RWPE1 (cell line): ENCODE data around the gene BRD4.

Experiments
- CTCF ChIA-PET: fragments of 350-600 bp; sonication (Branson Sonifier 250); formaldehyde crosslinking; extraction: SDS; loops from one replicate; lab custom pipeline; 2021; lab: Yijun Ruan, JAX
- POLR2A ChIA-PET: fragments of 400-600 bp; formaldehyde crosslinking; extraction: SDS; loops from one replicate; lab custom pipeline; 2020; ENCODE audit warnings: antibody characterized with exemption; ENCODE audit not compliant: low non-redundant PET; lab: Yijun Ruan, JAX
- DNase-seq: peaks from one replicate; pipeline ENCODE4 v3.0.0; 2012; ENCODE audit warnings: low spot score
- H3K27ac ChIP-seq: fragments of 450-650 bp; 2 replicates; pipeline ENCODE4 v1.5.1; 2017
- TF ChIP-seq, protein P1 (sequence below): fragments of 450-650 bp; conservative IDR thresholded peaks from 2 replicates; pipeline ENCODE4 v1.5.1; 2017; ENCODE audit warnings: low read depth, mild to moderate bottlenecking

BRD4 gene

GRCh38 chr19:15303105-15303780, 29.1 kb downstream of the BRD4 start:
- H3K27ac ChIP-seq, result no peak overlapping the region; the same call in 1 of the 2 replicates
- DNase-seq, result no peak
- TF ChIP-seq, protein P1, sequence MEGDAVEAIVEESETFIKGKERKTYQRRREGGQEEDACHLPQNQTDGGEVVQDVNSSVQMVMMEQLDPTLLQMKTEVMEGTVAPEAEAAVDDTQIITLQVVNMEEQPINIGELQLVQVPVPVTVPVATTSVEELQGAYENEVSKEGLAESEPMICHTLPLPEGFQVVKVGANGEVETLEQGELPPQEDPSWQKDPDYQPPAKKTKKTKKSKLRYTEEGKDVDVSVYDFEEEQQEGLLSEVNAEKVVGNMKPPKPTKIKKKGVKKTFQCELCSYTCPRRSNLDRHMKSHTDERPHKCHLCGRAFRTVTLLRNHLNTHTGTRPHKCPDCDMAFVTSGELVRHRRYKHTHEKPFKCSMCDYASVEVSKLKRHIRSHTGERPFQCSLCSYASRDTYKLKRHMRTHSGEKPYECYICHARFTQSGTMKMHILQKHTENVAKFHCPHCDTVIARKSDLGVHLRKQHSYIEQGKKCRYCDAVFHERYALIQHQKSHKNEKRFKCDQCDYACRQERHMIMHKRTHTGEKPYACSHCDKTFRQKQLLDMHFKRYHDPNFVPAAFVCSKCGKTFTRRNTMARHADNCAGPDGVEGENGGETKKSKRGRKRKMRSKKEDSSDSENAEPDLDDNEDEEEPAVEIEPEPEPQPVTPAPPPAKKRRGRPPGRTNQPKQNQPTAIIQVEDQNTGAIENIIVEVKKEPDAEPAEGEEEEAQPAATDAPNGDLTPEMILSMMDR, result no peak
- ChIA-PET CTCF (interaction anchor here (0.6 kb wide), 1 partner anchor 116 kb away, joined by 3 read pairs; no protein-coding TSS in a partner anchor), POLR2A (no interaction called here)

DNA sequence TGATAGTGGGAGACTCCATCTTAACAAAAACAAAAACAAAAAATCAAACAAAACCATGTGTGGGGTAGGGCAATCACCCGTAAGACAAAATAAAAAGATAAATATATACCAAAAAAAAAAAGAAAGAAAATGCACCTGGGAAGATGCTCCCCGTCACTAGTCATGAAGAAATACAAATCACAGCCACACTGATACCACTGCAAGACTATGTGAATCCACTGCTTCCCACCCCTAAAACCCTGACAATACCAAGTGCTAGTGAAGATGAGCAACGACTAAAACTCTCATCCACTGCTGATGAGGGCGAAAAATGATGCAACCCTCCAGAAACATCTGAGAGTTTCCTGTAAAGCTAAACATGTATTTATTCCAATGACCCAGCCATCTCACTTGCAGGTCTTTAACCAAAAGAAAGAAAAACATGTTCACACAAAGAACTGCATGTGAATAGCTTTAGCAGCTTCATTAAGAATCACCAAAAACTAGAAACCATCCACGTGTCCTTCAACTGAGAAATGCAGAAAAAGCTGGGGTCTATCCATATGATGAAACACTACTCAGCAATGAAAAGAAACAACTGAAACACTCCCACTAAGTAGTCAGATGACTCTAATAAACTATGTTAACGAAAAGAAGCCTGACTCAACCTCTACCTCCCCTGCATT, 31.7 kb downstream of the BRD4 start:
- TF ChIP-seq, protein P1, result no peak
- POLR2A ChIA-PET, result no interaction called here
- peak overlapping the region; percentile 89 for H3K27ac ChIP-seq
- DNase-seq, result no peak
- CTCF ChIA-PET, result no interaction called here

- CTCF ChIA-PET, result no interaction called here
- TF ChIP-seq, protein P1, result no peak
- H3K27ac ChIP-seq, result peak overlapping the region; percentile 89
These were observed 32.5 kb downstream of the BRD4 start for GRCh38 chr19:15299568-15300409.

GRCh38 chr19:15298847-15299567, 33.3 kb downstream of the BRD4 start:
- no peak for DNase-seq
- TF ChIP-seq, protein P1, result no peak
- ChIA-PET POLR2A (no interaction called here), CTCF (interaction anchor here (0.6 kb wide), 1 partner anchor 726 kb away, joined by 5 read pairs; no protein-coding TSS in a partner anchor)
- H3K27ac ChIP-seq, result peak overlapping the region; percentile 89

More at GRCh38 chr19:15299568-15300409, 32.5 kb downstream of the BRD4 start:
- POLR2A ChIA-PET, result no interaction called here
- DNase-seq, result no peak

- TF ChIP-seq, protein P1, result no peak; the same call in 1 of the 2 replicates
- POLR2A ChIA-PET, result interaction anchor here (1.3 kb wide), 1 partner anchor 15 kb away, joined by 3 read pairs; no protein-coding TSS in a partner anchor
- CTCF ChIA-PET, result no interaction called here
- peak overlapping the region; percentile 89 for H3K27ac ChIP-seq
- peak; percentile 79 for DNase-seq
These were observed 34.7 kb downstream of the BRD4 start for GRCh38 chr19:15297416-15298224.
